D721Med (cell line): ENCODE results near the gene SETSIP.

Experiments used
- DNase-seq: peaks from one replicate; pipeline ENCODE4 v3.0.0; 2011; ENCODE audit warnings: low spot score; ENCODE audit not compliant: insufficient read length
- FAIRE-seq: peaks from 2 replicates; lab custom pipeline; 2011; peaks lifted over from hg19 to GRCh38; lab: Jason Lieb, UNC
- TF ChIP-seq, protein P1 (sequence below): IDR thresholded peaks from 2 replicates; pipeline ENCODE4 v1.5.1; 2012; ENCODE audit warnings: mild to moderate bottlenecking, control low read depth; ENCODE audit not compliant: insufficient read depth; ENCODE audit errors: missing control alignments

SETSIP gene

DNA sequence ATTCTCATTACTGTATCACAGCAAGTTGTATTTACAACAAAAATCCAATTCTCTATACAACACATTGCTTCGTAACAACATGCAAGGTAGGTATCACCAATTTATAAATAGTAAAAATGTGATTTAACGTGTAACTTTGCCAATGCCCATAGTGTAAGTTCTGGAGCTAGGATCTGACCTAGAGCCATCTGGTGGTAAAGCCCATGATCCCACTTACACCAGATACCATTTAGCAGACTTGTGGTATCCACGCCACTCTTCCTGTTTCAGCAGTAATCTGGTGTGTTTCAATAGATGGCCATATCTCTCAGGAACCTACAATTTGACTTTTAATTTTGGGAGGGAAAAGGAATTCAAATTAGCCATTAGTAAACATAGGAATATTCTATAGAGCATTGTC is 10.2 kb downstream of the SETSIP start:
- TF ChIP-seq, protein P1, sequence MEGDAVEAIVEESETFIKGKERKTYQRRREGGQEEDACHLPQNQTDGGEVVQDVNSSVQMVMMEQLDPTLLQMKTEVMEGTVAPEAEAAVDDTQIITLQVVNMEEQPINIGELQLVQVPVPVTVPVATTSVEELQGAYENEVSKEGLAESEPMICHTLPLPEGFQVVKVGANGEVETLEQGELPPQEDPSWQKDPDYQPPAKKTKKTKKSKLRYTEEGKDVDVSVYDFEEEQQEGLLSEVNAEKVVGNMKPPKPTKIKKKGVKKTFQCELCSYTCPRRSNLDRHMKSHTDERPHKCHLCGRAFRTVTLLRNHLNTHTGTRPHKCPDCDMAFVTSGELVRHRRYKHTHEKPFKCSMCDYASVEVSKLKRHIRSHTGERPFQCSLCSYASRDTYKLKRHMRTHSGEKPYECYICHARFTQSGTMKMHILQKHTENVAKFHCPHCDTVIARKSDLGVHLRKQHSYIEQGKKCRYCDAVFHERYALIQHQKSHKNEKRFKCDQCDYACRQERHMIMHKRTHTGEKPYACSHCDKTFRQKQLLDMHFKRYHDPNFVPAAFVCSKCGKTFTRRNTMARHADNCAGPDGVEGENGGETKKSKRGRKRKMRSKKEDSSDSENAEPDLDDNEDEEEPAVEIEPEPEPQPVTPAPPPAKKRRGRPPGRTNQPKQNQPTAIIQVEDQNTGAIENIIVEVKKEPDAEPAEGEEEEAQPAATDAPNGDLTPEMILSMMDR, result no peak
- FAIRE-seq, result no peak
- DNase-seq, result no peak

GRCh38 chr1:92051948-92052347 is 23.3 kb downstream of the SETSIP start:
- DNase-seq (no peak), FAIRE-seq (no peak)
- TF ChIP-seq, protein P1, result no peak

DNA sequence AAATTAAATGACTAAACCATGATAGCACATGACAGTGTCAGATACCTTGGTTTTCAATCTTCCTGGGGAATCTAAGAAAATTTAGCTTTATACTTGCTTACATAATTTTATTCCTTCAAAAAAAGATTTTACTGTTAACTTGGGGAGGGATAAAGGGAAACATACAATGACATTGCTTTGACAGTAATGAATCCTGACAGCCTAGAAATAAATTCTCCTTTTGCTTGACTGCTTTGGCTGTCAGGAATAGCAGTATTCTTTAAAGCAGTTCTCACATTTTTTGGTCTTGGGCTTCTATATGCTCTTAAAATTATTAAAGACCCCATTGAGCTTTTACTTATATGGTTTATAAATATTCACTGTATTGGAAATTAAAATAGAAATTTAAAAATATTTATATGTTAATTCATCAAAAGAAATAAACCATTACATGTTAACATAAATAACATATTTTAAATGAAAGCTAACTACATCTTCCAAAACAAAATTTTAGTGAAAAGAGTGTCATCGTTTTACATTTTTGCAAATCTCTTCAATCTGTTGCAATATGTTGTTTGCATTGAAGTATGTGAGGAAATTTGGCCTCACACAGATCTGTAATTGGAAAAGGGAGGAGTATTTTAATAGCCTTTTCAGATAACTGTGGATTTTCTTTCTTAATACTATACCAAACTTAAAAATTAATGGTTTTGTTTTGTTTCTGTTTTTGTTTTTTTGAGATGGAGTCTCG is 29.3 kb downstream of the SETSIP start:
- DNase-seq, result no peak
- FAIRE-seq, result peak; percentile 11
- TF ChIP-seq, protein P1, result no peak

DNA sequence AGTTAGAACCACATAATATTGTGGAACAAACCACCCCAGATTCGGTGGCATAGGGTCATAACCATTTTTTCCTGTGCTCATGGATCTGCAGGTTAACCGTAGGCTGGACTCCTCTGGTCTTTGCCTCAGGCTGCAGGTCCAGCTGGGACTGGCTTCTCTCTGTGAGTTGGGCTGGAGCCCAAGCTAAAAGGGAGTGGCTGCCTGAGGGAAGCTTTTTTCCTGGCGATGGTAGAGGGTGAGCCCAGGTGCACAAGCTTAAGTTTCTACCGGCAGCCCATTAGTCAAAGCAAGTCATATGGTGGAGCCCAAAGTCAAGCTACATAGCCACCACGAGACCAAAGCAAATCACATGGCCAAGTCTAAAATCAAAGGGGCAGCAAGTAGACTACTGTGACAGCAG is 31.6 kb downstream of the SETSIP start:
- TF ChIP-seq, protein P1, result no peak
- FAIRE-seq (no peak), DNase-seq (no peak)

GRCh38 chr1:92040971-92041370 is 34.2 kb downstream of the SETSIP start:
- TF ChIP-seq, protein P1, result no peak
- FAIRE-seq, result no peak
- DNase-seq, result no peak

DNA sequence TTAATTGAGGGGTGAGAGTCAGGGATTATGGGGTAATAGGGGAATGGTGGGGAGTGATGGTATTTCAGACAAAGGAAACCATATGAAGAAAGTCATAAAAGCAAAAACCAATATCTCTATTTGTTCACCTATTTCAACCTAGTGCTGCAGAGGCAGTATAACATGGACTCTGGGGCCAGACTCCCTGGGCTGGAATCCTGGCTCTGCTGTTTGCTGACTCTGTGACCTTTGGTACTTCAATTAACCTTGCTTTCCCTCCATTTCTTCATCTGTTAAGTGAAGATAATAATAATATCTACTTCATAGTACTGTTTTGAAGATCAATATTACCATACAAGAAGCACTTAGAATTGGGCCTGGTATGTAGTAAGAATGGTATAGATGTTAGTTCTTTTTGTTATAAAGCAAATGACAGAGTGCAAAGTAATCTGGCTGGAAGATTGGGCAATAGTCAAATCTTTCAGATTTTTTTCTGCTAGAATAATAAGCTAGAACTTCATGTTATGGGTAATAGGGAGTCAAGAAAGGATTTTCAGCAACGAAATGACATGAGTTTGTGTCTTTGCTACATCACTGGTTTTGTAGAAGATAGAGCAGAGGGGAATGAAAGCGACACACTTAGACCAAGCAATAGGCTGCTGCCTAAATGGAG is 36.4 kb downstream of the SETSIP start:
- DNase-seq (no peak), FAIRE-seq (no peak)
- TF ChIP-seq, protein P1, result no peak

DNA sequence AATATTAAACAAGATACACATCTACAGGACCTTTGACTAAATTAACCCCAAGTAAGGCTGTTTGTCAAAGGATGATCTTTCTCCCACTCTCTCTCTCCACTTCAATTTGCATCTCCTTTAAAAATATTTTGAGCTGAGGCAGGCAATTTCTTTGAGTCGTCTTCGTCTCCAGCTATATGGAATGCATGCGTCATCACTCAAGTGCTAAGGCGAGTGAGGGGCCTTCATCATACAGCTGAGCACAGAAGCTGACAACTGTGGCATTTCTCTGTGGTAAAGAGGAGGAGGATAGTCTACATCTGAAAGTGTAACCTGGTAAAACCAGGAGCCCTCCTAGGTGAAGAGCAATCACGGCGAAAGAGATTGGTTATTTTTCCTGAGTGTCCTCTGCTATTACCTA is 37.8 kb downstream of the SETSIP start:
- DNase-seq (no peak), FAIRE-seq (no peak)
- TF ChIP-seq, protein P1, result no peak
